ENCODE data around the gene SEC61G.

The SEC61G gene

GRCh38 chr7:54764861-54765260 is 5.8 kb upstream of the SEC61G start:
- no peak for DNase-seq (ENCODE audit: low read depth in 2 of 2)

GRCh38 chr7:54757711-54758110 is 1.3 kb downstream of the SEC61G start:
- no peak for DNase-seq (ENCODE audit: low read depth in 2 of 2)

DNA sequence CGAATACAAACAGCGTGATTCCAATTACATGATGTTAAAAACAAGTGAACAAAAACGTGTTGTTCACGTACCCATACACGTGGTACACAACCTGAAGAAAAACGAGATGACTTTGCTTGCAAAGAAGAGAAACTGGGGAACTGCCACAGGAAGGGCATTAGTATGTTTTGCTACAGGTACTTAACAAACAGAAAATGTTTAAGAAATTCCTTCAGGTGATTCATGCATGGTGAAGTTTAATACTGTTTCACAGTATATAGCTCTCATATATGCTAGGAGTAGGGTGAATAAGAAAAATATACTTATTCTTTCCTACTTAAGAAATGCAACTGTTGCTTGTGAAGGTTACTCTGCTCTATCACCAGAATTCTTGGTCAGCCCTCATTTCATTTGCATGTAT is 9.8 kb downstream of the SEC61G start:
- no peak for DNase-seq (ENCODE audit: low read depth in 2 of 2)

GRCh38 chr7:54747234-54747633 is 11.8 kb downstream of the SEC61G start:
- no peak for DNase-seq (ENCODE audit: low read depth in 2 of 2)

- DNase-seq (ENCODE audit: low read depth in 2 of 2) = no peak
Observed at GRCh38 chr7:54743580-54743979, 15.4 kb downstream of the SEC61G start.

GRCh38 chr7:54738737-54739136 is 20.3 kb downstream of the SEC61G start:
- no peak for DNase-seq (ENCODE audit: low read depth in 2 of 2)

- DNase-seq (ENCODE audit: low read depth in 2 of 2) = no peak
Observed at GRCh38 chr7:54729107-54729506, 29.9 kb downstream of the SEC61G start.

DNA sequence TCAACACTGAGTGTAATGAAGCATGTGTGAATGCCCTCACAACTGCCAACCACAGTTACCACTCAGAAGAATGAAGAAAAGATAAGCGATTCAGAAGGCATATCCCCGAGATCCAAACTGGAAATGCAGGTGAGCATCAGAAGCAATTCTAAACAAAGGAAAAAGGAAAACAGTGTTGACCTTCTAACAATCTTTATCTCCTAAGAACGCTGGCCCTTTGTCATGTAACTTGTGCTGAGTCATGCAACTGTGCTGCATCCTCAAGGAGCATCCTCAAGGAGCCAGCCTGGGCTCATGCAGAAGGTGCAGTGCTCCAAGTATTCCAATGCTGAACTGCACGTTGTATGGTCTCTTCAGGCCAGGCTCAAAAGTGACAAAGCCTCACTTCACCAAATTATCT is 30.6 kb downstream of the SEC61G start:
- DNase-seq (ENCODE audit: low read depth in 2 of 2) = no peak

GRCh38 chr7:54725255-54725654 is 33.8 kb downstream of the SEC61G start:
- no peak for DNase-seq (ENCODE audit: low read depth in 2 of 2)

DNA sequence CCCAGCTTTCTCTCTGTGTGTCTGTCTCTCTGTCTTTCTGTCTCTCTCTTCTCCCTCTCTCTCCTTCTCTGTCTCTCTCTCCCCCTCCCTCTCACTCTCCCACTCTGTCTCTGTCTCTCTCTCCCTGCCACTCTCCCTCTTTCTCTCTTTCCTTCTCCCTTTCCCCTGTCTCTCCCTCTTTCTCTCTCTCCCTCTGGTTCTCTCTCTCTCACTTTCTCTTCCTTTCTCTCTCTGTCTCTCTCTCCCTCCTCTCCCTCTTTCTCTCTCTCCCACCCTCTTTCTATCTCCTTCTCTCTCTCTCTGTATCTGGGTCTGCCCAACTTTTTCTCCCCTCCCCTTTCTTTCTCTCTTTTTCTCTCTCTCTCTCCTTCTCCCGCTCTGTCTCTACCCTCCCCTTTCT is 36.5 kb downstream of the SEC61G start:
- DNase-seq (ENCODE audit: low read depth in 2 of 2) = no peak

DNA sequence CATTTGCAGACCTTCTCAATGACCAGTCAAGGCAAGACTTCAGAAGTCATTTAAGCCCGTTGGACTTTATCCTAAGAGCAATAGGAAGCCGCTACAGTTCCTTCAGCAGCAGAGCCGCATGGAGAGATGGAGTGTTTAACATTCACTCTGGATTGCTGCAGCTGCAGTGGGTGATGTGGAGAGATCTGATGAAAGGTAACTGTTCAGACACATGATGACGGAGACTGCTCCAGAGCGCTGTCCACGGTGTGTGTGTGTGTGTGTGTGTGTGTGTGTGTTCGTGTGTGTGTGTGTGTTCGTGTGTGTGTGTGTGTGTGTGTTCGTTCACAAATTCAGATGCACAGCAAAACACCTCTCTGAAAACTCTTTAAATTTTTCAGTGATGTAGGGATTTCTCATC is 37.0 kb downstream of the SEC61G start:
- DNase-seq (ENCODE audit: low read depth in 2 of 2) = no peak

GRCh38 chr7:54719974-54720373 is 39.0 kb downstream of the SEC61G start:
- no peak for DNase-seq (ENCODE audit: low read depth in 2 of 2)

GRCh38 chr7:54719425-54719824 is 39.6 kb downstream of the SEC61G start:
- DNase-seq (ENCODE audit: low read depth in 2 of 2) = no peak

DNA sequence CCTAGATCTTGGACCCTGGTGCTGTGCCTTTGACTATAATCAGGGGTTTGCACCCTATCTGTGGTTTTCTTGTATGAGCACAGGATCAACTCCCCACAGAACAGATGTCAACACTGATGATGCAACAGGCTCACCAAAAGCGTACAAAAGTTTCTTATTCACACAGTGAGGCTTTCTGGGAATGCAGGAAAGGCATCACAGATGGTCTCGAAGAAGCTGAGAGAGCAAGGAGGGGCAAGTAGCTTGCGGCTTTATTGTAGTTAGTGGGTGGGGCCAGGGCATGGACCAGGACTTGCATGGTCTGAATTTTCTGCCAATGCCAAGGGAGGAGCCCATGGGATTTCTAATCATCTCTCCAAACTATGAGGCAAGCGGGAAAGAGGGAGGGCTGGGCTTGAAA is 46.2 kb downstream of the SEC61G start:
- no peak for DNase-seq (ENCODE audit: low read depth in 2 of 2)

DNA sequence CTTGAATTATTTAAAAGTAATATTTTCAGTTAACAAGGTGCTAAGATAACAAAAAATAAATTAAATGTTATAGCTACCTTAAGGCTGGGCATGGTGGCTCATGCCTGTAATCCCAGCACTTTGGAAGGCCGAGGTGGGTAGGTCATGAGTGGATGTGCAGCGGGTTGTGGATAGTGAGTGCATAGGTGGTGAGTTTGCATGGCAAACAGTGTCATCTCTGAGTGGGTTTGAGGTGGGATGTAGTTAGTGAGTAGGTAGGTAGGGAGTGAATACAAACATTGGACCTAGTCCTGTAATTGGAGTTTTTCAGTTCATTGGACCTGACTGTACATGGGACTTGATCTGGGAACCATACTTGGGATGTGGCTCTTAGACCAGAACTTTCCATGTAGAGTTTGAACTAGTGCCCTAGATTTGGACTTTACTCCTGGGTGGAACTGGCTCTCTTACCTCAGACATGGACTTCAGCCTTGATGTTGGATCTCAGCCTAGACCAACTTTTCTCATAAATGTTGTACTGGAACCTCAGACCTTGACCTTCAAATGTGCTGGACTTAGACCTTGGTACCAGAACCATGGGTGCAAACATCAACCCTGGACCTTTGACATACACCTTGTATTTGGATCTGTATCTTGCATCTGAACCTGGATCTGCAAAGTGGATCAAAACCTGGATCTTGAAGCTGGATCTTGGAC is 47.0 kb downstream of the SEC61G start:
- DNase-seq (ENCODE audit: low read depth in 2 of 2) = no peak

GRCh38 chr7:54709283-54709682 is 49.7 kb downstream of the SEC61G start:
- no peak for DNase-seq (ENCODE audit: low read depth in 2 of 2)

DNA sequence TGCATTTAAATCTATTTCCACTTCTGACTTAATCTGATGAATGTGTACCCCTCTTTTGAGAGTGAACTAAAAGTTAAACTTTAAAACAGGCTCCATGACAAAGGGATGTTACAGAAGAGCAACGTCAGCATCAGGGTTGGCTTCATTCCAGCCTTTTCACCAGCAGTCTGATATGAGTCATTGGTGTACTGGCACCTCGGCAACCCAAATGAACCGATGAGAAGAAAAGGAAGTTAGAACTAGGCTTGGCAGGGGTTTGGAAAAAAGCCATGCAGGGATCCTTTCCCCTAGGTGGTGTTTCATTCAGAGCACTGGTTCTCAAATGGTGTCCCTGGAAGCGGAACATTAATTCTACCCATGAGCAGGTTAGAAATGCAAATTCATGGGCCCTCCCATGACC is 53.6 kb downstream of the SEC61G start:
- no peak for DNase-seq (ENCODE audit: low read depth in 2 of 2)

DNA sequence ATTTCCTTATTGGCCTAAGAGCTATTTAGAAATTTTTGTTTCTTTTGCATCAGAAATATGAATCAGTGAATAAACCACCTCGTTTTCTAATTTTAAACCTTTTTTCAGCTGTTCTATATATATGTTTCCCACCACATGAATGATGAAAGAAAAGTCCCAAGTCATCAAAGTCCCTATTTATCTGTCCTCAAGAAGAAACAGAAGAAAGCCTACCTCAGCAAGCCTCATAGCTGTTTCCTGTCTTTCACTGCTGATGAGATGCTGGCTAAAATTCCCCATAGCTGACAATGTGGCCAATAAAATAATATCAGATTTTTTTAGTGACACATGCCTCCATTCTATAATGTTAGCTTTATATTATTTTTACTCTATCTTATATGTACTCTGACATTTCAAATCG is 54.2 kb downstream of the SEC61G start:
- DNase-seq (ENCODE audit: low read depth in 2 of 2) = no peak
